GM19328 (cell line): ENCODE results near the gene RNASE1.
"Not testable (repeated sequence)": the region's sequence is repeated elsewhere in the genome, so short reads cannot be mapped to it uniquely, and the experiment has no call there.

Experiments used
- ATAC-seq: cut with Tn5 transposase; IDR thresholded peaks from one replicate; pipeline ENCODE4 v1.9.1; 2021; ENCODE audit warnings: mild to moderate bottlenecking, moderate library complexity; ENCODE audit not compliant: unreplicated experiment

RNASE1 gene

GRCh38 chr14:20802341-20803084, at the start of gene RNASE1:
TSS of gene RNASE1 (minus strand) at chr14:20802844. CDS start at chr14:20802068, 776 bp downstream.
- ATAC-seq: no peak

GRCh38 chr14:20848955-20849570, 46.4 kb upstream of the RNASE1 start:
- no peak for ATAC-seq

- no peak for ATAC-seq
These were observed 45.8 kb upstream of the RNASE1 start for GRCh38 chr14:20848316-20848954.

- ATAC-seq: no peak
These were observed 43.9 kb upstream of the RNASE1 start for GRCh38 chr14:20846560-20846959.

GRCh38 chr14:20841096-20841495, 38.5 kb upstream of the RNASE1 start:
- no peak for ATAC-seq

GRCh38 chr14:20837831-20838230, 35.2 kb upstream of the RNASE1 start:
- ATAC-seq: no peak

- ATAC-seq: no peak
These were observed 34.2 kb upstream of the RNASE1 start for GRCh38 chr14:20836668-20837338.

- no peak for ATAC-seq
These were observed 32.3 kb upstream of the RNASE1 start for GRCh38 chr14:20834899-20835298.

- no peak for ATAC-seq
These were observed 28.2 kb upstream of the RNASE1 start for GRCh38 chr14:20830831-20831230.

- not testable (repeated sequence) for ATAC-seq
These were observed 25.5 kb upstream of the RNASE1 start for GRCh38 chr14:20828024-20828694.

GRCh38 chr14:20827326-20827725, 24.7 kb upstream of the RNASE1 start:
- ATAC-seq: no peak

- ATAC-seq: not testable (repeated sequence)
These were observed 24.0 kb upstream of the RNASE1 start for GRCh38 chr14:20826666-20827065.

- ATAC-seq: no peak
These were observed 21.2 kb upstream of the RNASE1 start for GRCh38 chr14:20823859-20824258.

GRCh38 chr14:20821521-20822108, 19.0 kb upstream of the RNASE1 start:
- ATAC-seq: not testable (repeated sequence)

- no peak for ATAC-seq
These were observed 17.6 kb upstream of the RNASE1 start for GRCh38 chr14:20820063-20820904.

GRCh38 chr14:20818861-20819260, 16.2 kb upstream of the RNASE1 start:
- ATAC-seq: no peak

- ATAC-seq: not testable (repeated sequence)
These were observed 13.3 kb upstream of the RNASE1 start for GRCh38 chr14:20815946-20816345.

- no peak for ATAC-seq
These were observed 9.6 kb upstream of the RNASE1 start for GRCh38 chr14:20811986-20812975.
